ENCODE measurements around the gene LRFN4. TPM values are rescaled to one million over a fixed set of nuclear protein-coding genes. Genes with fewer than 3 reads are reported as not detected.
A peak's percentile ranks its signal among the peaks of the same experiment; 100 is the strongest.

LRFN4 gene
- total RNA-seq, 2 experiments from 2014 or later, result 14.1 to 16.6 TPM

- Mint-ChIP-seq H3K36me3 (ENCODE audit: low read depth) (no peaks in the 10 kb centered on the region), H3K9me3 (no peaks in the 10 kb centered on the region), H3K4me1 (peaks cover 12% of the 10 kb centered on the region), H3K4me3 (no peak overlapping the region), H3K27me3 (peaks cover 3% of the 10 kb centered on the region), H3K27ac (no peak overlapping the region)
- CTCF ChIA-PET, result no interaction called here
- DNase-seq, result no peak
- POLR2A ChIA-PET, result no interaction called here
These were observed 14.6 kb downstream of the LRFN4 start for GRCh38 chr11:66871521-66871901.

DNA sequence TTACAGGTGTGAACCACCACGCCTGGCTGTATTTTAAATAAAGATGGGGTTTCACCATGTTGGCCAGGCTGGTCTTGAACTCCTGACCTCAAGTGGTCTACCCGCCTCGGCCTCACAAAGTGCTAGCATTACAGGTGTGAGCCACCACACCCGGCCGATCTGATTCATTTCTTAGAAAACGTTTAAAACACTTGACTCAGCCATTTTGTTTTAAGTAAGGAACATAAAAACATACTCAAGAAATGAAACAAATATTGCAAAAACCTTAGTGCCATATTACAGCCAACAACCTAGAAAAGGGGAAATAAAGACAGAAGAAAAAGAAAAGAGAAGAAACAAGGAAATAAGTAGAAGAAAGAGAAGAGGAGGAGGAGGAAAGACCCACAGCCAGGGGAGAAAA lies 17.4 kb downstream of the LRFN4 start:
- ChIA-PET CTCF (no interaction called here), POLR2A (no interaction called here)
- H3K4me1 Mint-ChIP-seq, result peaks cover 5% of the 10 kb centered on the region
- no peak overlapping the region for H3K4me3 Mint-ChIP-seq
- H3K27ac Mint-ChIP-seq, result peak overlapping the region; percentile 52
- peaks cover 3% of the 10 kb centered on the region for H3K27me3 Mint-ChIP-seq
- H3K9me3 Mint-ChIP-seq, result no peaks in the 10 kb centered on the region
- no peak for DNase-seq
- H3K36me3 Mint-ChIP-seq (ENCODE audit: low read depth), result no peaks in the 10 kb centered on the region

DNA sequence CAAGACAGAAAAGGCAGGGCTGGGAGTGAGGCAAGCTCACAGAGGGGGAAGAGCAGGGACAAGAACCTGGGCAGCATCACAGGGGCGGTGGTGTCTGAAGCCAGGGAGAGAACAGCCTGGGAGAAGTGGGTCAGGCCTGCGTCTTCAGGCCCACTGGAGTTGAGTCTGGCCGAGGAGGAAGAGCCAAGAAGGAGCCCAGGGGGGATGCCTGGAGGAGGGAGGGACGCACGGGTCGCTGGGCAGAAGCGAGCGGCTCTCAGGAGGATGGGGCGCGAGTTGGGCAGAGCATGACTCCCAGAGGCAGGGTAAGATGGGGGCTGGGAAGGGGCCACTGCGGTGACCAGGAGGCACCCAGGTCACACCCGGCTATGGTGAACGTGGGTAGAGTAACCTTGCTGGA lies 18.5 kb downstream of the LRFN4 start:
- POLR2A ChIA-PET, result no interaction called here
- Mint-ChIP-seq H3K27me3 (peaks cover 3% of the 10 kb centered on the region), H3K36me3 (ENCODE audit: low read depth) (no peaks in the 10 kb centered on the region), H3K4me1 (peaks cover 5% of the 10 kb centered on the region), H3K4me3 (no peak overlapping the region), H3K27ac (no peak overlapping the region), H3K9me3 (no peaks in the 10 kb centered on the region)
- DNase-seq, result no peak
- CTCF ChIA-PET, result no interaction called here

- Mint-ChIP-seq H3K27ac (no peak overlapping the region), H3K4me3 (no peak overlapping the region), H3K27me3 (peaks cover 3% of the 10 kb centered on the region), H3K4me1 (peaks cover 13% of the 10 kb centered on the region), H3K9me3 (no peaks in the 10 kb centered on the region), H3K36me3 (ENCODE audit: low read depth) (no peaks in the 10 kb centered on the region)
- ChIA-PET POLR2A (no interaction called here), CTCF (no interaction called here)
- no peak for DNase-seq
These were observed 20.9 kb downstream of the LRFN4 start for GRCh38 chr11:66877588-66878385.

GRCh38 chr11:66878474-66878873 lies 21.6 kb downstream of the LRFN4 start:
- POLR2A ChIA-PET, result no interaction called here
- DNase-seq, result no peak

DNA sequence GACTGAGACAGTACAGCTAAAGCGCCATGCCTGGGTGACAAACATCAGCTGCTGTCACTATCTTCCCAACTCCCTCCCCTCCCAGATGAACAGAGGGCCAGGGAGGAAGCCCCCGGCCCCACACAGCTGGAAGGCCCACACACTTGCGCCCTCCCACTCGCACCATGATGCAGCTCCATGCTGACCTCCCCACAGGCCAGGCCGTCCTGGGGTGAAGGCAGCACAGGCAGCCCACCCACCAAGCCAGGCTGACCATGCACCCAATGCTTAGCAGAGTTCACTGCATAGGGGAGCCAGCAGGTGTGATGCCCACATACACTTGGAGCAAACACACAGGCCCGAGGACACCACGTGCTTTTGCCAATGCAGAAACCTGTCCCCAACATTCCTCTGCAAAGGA lies 22.1 kb downstream of the LRFN4 start:
- no peak for DNase-seq
- CTCF ChIA-PET, result interaction anchor here (0.5 kb wide), 1 partner anchor 219 kb away, joined by 3 read pairs; no protein-coding TSS in a partner anchor
- Mint-ChIP-seq H3K9me3 (no peaks in the 10 kb centered on the region), H3K27me3 (peaks cover 3% of the 10 kb centered on the region), H3K36me3 (ENCODE audit: low read depth) (no peaks in the 10 kb centered on the region), H3K4me3 (no peak overlapping the region), H3K27ac (no peak overlapping the region), H3K4me1 (peaks cover 13% of the 10 kb centered on the region)
- POLR2A ChIA-PET, result no interaction called here

More at GRCh38 chr11:66878474-66878873, 21.6 kb downstream of the LRFN4 start:
- H3K4me3 Mint-ChIP-seq, result no peak overlapping the region
- H3K36me3 Mint-ChIP-seq (ENCODE audit: low read depth), result no peaks in the 10 kb centered on the region
- H3K4me1 Mint-ChIP-seq, result peaks cover 13% of the 10 kb centered on the region
- H3K27ac Mint-ChIP-seq, result no peak overlapping the region
- H3K27me3 Mint-ChIP-seq, result peaks cover 3% of the 10 kb centered on the region
- CTCF ChIA-PET, result interaction anchor here (0.5 kb wide), 1 partner anchor 220 kb away, joined by 3 read pairs; no protein-coding TSS in a partner anchor
- no peaks in the 10 kb centered on the region for H3K9me3 Mint-ChIP-seq

DNA sequence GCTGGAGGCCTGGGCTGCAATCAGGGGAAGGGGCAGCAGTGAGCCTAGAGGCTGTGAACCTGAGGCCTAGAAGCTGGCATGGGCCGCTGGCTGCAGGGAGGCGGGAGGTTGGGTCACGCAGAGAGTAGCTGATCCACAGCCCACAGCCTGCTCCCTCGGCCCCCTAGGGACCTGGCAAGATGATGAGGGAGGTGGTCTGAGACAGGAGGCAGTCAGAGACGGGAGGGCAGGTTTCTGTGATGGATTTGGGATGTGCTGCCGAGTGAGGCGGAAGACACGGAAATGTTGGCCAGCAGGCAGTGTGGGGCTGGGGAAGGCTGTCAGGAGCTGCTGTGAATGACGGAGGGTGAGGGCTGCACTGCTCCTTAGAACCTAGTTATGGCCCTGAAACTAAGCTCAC lies 22.7 kb downstream of the LRFN4 start:
- H3K27ac Mint-ChIP-seq, result no peak overlapping the region
- POLR2A ChIA-PET, result no interaction called here
- H3K4me1 Mint-ChIP-seq, result peaks cover 13% of the 10 kb centered on the region
- CTCF ChIA-PET, result interaction anchor here (0.6 kb wide), 1 partner anchor 88 kb away, joined by 3 read pairs; no protein-coding TSS in a partner anchor
- no peak overlapping the region for H3K4me3 Mint-ChIP-seq
- DNase-seq, result no peak
- H3K36me3 Mint-ChIP-seq (ENCODE audit: low read depth), result no peaks in the 10 kb centered on the region
- no peaks in the 10 kb centered on the region for H3K9me3 Mint-ChIP-seq
- no peaks in the 10 kb centered on the region for H3K27me3 Mint-ChIP-seq

GRCh38 chr11:66879999-66880398 lies 23.1 kb downstream of the LRFN4 start:
- no peak overlapping the region for H3K4me3 Mint-ChIP-seq
- no peaks in the 10 kb centered on the region for H3K9me3 Mint-ChIP-seq
- H3K4me1 Mint-ChIP-seq, result peaks cover 13% of the 10 kb centered on the region
- POLR2A ChIA-PET, result no interaction called here
- CTCF ChIA-PET, result interaction anchor here (0.6 to 1.3 kb wide), 2 partner anchors 55 to 89 kb away, joined by 3 to 4 read pairs; no protein-coding TSS in a partner anchor
- no peak overlapping the region for H3K27ac Mint-ChIP-seq
- H3K36me3 Mint-ChIP-seq (ENCODE audit: low read depth), result no peaks in the 10 kb centered on the region
- DNase-seq, result no peak
- H3K27me3 Mint-ChIP-seq, result no peaks in the 10 kb centered on the region

GRCh38 chr11:66880496-66881450 lies 23.9 kb downstream of the LRFN4 start:
- DNase-seq, result no peak
- Mint-ChIP-seq H3K4me3 (no peak overlapping the region), H3K4me1 (peaks cover 13% of the 10 kb centered on the region), H3K27ac (no peak overlapping the region), H3K36me3 (ENCODE audit: low read depth) (no peaks in the 10 kb centered on the region), H3K9me3 (no peaks in the 10 kb centered on the region), H3K27me3 (no peaks in the 10 kb centered on the region)
- CTCF ChIA-PET, result interaction anchor here (0.8 to 1.3 kb wide), 3 partner anchors 55 to 442 kb away, joined by 3 to 4 read pairs (median 4); partner anchors contain the start of gene MRPL11
- POLR2A ChIA-PET, result no interaction called here

DNA sequence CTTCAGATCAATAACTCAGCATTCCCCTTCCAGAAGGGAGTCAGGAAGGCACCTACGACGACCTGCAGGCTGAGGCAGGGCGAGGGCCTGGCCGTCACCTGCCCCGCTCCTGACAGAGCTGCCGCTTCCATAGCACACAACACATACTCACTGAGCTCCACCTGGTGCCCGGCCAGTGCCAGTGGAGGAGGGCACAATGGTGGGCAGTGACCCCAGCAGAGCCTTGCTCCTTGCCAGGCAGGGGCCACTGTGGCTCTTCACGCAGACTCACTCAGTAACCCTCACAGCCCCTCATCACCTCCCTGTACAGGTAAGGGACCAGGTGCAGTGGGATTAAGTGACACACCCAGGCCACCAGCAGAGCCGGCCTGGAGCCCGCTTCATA lies 24.6 kb downstream of the LRFN4 start:
- DNase-seq, result no peak
- H3K27me3 Mint-ChIP-seq, result no peaks in the 10 kb centered on the region
- no peaks in the 10 kb centered on the region for H3K9me3 Mint-ChIP-seq
- H3K27ac Mint-ChIP-seq, result no peak overlapping the region
- no peak overlapping the region for H3K4me3 Mint-ChIP-seq
- H3K4me1 Mint-ChIP-seq, result peaks cover 13% of the 10 kb centered on the region
- POLR2A ChIA-PET, result no interaction called here
- CTCF ChIA-PET, result interaction anchor here (0.5 to 1.3 kb wide), 4 partner anchors 54 to 443 kb away, joined by 3 to 6 read pairs (median 4); partner anchors contain the start of gene MRPL11
- H3K36me3 Mint-ChIP-seq (ENCODE audit: low read depth), result no peaks in the 10 kb centered on the region

DNA sequence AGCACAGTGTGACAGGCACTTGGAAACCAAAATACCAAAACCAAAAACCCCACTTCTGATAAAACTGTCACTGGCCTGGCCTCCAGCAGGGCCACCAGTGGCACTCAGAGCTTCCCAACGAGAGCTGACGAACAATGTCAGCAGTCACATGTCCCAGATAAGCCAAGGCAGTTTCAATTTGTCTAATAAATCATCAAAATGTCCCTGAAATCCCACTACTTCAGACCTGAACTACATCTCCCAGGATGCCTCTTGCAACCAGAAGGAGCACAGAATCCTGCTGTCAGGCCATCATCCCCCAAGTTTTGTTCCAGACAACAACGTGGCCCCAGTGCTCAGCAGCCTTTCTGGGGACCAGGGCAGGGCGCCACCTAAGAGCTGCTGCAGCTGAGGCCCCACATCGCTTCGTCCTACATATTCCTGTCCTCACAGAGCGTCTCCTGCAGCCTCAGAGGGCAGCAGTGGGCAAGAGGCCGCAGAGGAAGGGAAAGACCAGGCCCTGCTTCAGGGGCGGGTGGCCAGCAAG lies 25.1 kb downstream of the LRFN4 start:
- Mint-ChIP-seq H3K27ac (no peak overlapping the region), H3K9me3 (no peaks in the 10 kb centered on the region), H3K36me3 (ENCODE audit: low read depth) (no peaks in the 10 kb centered on the region), H3K27me3 (no peaks in the 10 kb centered on the region), H3K4me1 (peaks cover 13% of the 10 kb centered on the region), H3K4me3 (no peak overlapping the region)
- ChIA-PET CTCF (interaction anchor here (0.5 to 1.2 kb wide), 2 partner anchors 203 to 299 kb away, joined by 4 to 6 read pairs; no protein-coding TSS in a partner anchor), POLR2A (no interaction called here)
- no peak for DNase-seq

DNA sequence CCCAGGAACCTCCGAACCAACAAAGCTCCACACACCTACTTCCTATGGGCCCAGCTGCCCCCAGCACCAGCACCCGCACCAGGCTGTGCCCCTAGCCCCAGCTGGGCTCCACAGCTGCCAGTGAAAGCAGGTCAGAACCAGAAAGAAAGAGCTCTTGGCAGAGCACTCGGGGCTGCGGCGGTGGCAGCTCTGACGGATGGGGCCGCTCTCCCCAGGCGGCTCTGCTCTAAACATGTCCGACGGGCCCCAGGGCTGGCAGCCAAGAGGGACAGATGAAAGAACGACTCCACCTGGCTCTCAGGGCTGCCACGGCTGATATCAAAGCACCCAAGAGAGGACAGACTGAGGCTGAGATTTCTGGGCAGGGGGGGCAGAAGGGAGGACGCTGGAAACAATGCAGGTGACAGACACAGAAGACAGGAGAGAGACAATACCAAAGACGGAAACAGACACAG lies 25.7 kb downstream of the LRFN4 start:
- no peak for DNase-seq
- Mint-ChIP-seq H3K4me1 (peaks cover 13% of the 10 kb centered on the region), H3K27ac (no peak overlapping the region), H3K9me3 (no peaks in the 10 kb centered on the region), H3K36me3 (ENCODE audit: low read depth) (no peaks in the 10 kb centered on the region), H3K27me3 (no peaks in the 10 kb centered on the region), H3K4me3 (no peak overlapping the region)
- ChIA-PET CTCF (interaction anchor here (1.0 kb wide), 1 partner anchor 17 kb away, joined by 3 read pairs; no protein-coding TSS in a partner anchor), POLR2A (interaction anchor here (0.6 kb wide), 1 partner anchor 200 kb away, joined by 3 read pairs; no protein-coding TSS in a partner anchor)

Data from activated CD4-positive, alpha-beta T cell treated with anti-CD3 and anti-CD28 coated beads, Interleukin-2, amount 10 ng/mL, durations not matched to agents 7 days and 5 days (primary cell).